Neutrophil (primary cell): ENCODE results near the gene TRAF3.

Source experiments
- H3K27ac ChIP-seq: fragments of 200-600 bp; sonication (generic); 2 replicates; pipeline ENCODE4 v1.5.1; 2016; ENCODE audit warnings: mild to moderate bottlenecking, moderate library complexity
- H3K27me3 ChIP-seq: fragments of 200-600 bp; sonication (generic); 2 replicates; pipeline ENCODE4 v1.6.0; 2016; ENCODE audit warnings: mild to moderate bottlenecking
- H3K36me3 ChIP-seq: fragments of 200-600 bp; sonication (generic); 2 replicates; pipeline ENCODE4 v1.5.1; 2017
- H3K4me1 ChIP-seq, 2 experiments: fragments of 200-600 bp in 1 of 2; sonication (generic) in 1 of 2; 1 replicate in 1 of 2; 2 replicates in 1 of 2; pipeline versions ENCODE4 v1.5.1 to v1.6.1; 2013 to 2016; ENCODE audit warnings: low read depth in 1 of 2, low read length in 1 of 2, mild to moderate bottlenecking in 1 of 2, moderate library complexity in 1 of 2; ENCODE audit not compliant: control insufficient read depth in 1 of 2, insufficient read depth in 1 of 2
- H3K4me3 ChIP-seq, 2 experiments: fragments of 200-600 bp in 1 of 2; sonication (generic) in 1 of 2; 1 replicate in 1 of 2; 2 replicates in 1 of 2; pipeline ENCODE4 v1.5.1; 2013 to 2016; ENCODE audit warnings: low read depth in 1 of 2, low read length in 1 of 2, mild to moderate bottlenecking in 1 of 2, moderate library complexity in 1 of 2
- H3K9me3 ChIP-seq: fragments of 200-600 bp; sonication (generic); 2 replicates; pipeline ENCODE4 v1.5.1; 2016
- TF ChIP-seq, protein P1 (sequence below): fragments of 200-600 bp; sonication (generic); IDR thresholded peaks from 2 replicates; pipeline ENCODE4 v1.5.1; 2016; ENCODE audit warnings: antibody characterized with exemption

The TRAF3 gene

DNA sequence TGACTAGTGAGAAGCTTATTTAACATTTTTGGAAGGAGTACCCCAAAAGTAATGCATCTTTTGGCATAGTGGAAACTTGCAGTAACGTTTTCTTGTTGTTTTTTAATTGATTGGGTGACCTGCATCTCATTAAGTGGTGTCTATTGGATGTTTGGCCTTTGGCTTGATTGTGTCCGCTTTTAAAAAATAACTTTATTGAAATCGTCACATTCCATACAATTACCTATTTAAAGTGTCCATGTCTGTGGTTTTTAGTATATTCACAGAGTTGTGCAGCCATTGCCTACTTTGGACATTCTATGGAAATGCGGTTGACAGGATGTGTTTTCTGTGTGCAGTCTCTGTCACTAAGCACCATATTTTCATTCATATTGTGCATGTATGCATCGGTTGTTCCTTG, 46.3 kb downstream of the TRAF3 start:
- Histone ChIP-seq H3K27me3 (no peaks in the 10 kb centered on the region), H3K36me3 (peaks cover 10% of the 10 kb centered on the region), H3K4me1 (peaks cover 2 to 6% of the 10 kb centered on the region in 2 experiments), H3K27ac (no peak overlapping the region), H3K9me3 (no peaks in the 10 kb centered on the region), H3K4me3 (no peak overlapping the region)
- TF ChIP-seq, protein P1, sequence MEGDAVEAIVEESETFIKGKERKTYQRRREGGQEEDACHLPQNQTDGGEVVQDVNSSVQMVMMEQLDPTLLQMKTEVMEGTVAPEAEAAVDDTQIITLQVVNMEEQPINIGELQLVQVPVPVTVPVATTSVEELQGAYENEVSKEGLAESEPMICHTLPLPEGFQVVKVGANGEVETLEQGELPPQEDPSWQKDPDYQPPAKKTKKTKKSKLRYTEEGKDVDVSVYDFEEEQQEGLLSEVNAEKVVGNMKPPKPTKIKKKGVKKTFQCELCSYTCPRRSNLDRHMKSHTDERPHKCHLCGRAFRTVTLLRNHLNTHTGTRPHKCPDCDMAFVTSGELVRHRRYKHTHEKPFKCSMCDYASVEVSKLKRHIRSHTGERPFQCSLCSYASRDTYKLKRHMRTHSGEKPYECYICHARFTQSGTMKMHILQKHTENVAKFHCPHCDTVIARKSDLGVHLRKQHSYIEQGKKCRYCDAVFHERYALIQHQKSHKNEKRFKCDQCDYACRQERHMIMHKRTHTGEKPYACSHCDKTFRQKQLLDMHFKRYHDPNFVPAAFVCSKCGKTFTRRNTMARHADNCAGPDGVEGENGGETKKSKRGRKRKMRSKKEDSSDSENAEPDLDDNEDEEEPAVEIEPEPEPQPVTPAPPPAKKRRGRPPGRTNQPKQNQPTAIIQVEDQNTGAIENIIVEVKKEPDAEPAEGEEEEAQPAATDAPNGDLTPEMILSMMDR = no peak

DNA sequence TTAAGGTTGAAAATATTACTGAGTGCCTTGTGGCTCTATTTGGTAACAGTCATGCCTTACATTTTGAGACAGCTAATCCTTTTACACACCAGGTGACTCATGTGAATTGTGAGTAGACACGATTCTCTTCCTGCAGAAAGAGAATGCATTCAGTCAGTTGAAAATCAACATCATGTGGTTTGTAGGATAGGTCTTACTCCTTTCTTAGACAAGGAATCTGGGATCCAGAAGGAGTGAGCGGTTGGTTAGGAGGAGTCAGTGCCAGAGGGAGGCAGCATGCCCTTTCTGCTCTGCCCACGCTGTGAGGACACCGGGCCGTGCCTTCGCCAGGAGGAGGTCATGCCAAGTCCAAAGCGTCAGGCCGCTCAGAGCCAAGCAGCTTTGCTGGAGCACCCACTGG, 47.6 kb downstream of the TRAF3 start:
- Histone ChIP-seq H3K9me3 (no peaks in the 10 kb centered on the region), H3K36me3 (peaks cover 10% of the 10 kb centered on the region), H3K4me1 (peaks cover 0 to 5% of the 10 kb centered on the region in 2 experiments), H3K27me3 (no peaks in the 10 kb centered on the region), H3K4me3 (no peak overlapping the region), H3K27ac (no peak overlapping the region)
- TF ChIP-seq, protein P1 = no peak

DNA sequence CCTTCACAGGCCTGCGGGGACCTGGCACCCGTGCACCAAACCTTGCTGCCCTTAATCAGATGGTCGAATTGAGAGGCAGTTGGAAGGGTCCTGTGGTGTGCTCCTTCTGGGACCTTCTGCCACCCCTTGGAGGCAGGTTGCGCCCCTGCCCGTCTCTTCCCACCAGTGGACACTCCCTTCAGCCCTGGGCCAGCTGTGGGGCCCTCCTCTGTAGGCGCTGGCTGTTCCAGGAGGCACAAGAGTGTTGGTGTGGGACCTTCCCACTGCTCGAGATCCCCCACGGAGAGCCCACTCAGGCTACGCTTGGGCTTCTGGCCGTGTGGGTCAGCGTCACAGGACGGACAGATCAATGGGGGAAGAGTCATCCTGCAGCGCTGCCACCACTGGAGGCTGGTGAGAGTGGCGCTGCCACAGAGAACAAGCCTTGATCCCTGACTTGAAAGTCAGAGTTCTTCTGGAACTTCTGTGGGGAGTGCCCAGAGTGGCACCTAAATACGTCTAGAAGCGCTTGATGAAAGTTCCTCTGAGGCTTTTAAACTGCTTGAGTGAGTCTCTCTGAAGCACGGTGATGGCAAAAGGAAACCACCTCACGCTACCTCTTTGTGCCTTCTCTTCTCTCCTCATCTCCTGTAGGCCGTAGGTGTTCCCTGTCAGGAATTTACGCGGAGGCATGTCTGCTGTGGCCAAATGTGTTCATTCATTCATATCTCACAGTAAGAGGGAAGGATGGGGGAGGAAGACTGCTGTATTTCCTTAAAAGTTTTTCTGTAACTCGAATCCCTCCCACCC, 48.3 kb downstream of the TRAF3 start:
- Histone ChIP-seq H3K4me3 (no peak overlapping the region), H3K4me1 (peaks cover 0 to 5% of the 10 kb centered on the region in 2 experiments), H3K27ac (no peak overlapping the region), H3K9me3 (no peaks in the 10 kb centered on the region), H3K36me3 (peaks cover 10% of the 10 kb centered on the region), H3K27me3 (no peaks in the 10 kb centered on the region)
- TF ChIP-seq, protein P1 = no peak

DNA sequence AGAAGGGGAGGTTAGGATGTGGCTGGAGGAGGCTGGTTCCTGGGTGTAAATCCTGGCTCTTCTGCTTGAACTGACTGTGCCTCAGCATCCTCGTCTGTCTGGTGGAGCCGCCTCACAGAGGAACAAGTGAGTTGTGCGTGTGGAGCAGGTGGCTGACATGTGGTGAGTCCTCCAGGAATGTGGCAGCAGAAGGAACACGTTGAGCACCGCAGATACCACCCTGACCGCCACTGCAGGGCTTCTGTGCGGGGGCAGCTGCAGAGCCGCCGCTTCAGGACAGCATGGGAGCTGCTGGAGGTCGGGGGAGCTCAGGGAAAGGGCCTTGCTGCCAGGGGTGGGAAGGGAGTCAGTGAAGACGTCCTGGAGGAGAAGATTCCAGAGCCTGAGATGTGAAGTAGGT, 48.9 kb downstream of the TRAF3 start:
- Histone ChIP-seq H3K9me3 (no peaks in the 10 kb centered on the region), H3K27ac (no peak overlapping the region), H3K4me3 (no peak overlapping the region), H3K36me3 (peaks cover 10% of the 10 kb centered on the region), H3K4me1 (peaks cover 0 to 5% of the 10 kb centered on the region in 2 experiments), H3K27me3 (no peaks in the 10 kb centered on the region)
- TF ChIP-seq, protein P1 = no peak

DNA sequence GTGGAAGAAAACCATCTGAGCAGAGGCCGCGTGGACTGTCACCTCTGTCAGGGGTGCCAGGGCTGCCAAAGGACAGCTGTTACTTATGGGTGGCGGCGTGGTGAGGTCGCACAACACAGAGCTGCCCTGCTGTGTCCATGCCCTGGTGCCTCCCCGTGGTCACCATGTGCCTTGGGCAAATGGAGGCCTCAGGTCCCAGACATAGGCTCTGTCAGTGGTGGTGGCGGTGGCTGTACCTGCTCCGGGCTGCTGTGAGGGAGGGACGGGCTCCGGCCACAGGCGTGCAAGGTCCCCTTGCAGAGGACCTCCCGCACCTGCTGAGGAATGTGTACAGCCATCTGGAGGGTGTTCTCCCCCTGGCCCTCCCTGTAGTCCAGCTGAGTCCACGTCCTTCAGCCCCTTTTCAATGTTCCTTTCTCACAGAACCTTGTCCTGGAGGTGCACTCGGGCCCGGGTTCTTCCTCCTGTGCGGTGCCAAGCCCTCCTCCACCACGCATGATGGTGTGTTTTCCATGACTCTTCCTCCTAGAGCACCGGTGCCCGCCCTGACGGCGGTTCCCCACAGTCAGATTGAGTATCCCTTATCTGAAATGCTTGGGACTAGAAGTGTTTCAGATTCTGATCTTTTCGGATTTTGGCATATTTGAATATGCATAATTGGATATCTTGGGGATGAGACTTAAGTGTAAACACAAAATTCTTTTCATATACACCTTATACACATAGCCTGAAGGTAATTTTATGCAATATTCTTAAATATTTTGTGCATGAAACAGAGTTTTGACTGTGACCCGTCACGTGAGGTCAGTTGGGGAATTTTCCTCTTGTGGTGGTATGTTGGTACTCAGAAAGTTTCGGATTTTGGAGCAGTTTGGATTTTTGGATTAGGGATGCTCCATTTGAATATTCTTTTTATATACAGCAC, 49.8 kb downstream of the TRAF3 start:
- Histone ChIP-seq H3K9me3 (no peaks in the 10 kb centered on the region), H3K4me1 (peaks cover 0 to 5% of the 10 kb centered on the region in 2 experiments), H3K27me3 (no peaks in the 10 kb centered on the region), H3K4me3 (no peak overlapping the region), H3K27ac (no peak overlapping the region), H3K36me3 (peaks cover 10% of the 10 kb centered on the region)
- TF ChIP-seq, protein P1 = no peak
